Stimulated activated CD4-positive, alpha-beta T cell treated with anti-CD3 and anti-CD28 coated beads, TNF-alpha, amount 100 ng/mL, for 24 hours (primary cell): ENCODE results near the gene TRPC6.
"Not testable (repeated sequence)": the region's sequence is repeated elsewhere in the genome, so short reads cannot be mapped to it uniquely, and the experiment has no call there.

ENCODE experiments used
- DNase-seq, 3 experiments: peaks; one replicate each; pipeline ENCODE4 v3.0.0-alpha.2; 2020; ENCODE audit warnings: low read depth in 3 of 3

Gene TRPC6

GRCh38 chr11:101448881-101449442, 134.8 kb downstream of the TRPC6 start:
- DNase-seq: no peak

DNA sequence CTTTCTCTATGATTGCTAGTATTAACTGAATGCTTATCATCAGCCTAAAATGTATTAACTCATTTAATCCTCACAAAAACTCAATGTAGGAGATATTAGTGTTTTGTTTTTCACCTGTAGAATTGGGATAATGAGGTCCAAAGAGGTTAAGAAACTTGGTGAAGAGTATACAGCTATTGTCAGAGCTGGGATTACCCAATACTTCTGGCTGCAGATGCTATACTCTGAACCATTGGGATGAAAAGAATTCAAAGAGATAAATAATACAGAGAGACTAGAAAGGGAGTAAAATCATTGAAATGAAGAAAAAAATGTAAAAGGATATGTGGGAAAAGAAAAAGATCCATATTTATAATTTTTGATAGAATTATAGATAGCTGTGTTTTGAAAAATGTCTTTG, 137.1 kb downstream of the TRPC6 start:
- no peak for DNase-seq

DNA sequence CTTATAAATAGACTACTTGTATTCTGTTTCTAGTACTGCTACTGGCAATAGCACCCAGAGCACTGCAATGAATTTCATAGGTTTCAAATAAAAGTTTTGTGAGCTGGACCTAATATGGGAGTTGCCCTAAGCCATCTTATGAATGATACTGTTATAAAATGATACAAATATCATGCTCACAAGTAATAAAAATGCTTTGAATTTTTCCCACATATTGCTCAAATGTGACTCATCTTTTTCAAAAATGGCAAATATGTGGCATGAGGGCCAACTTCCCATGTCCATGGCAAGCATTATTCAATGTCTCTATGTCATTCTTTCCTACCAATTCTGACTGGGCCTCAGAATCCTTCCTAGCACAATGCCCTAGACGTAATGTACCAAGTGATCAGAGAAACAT, 137.6 kb downstream of the TRPC6 start:
- DNase-seq: no peak

GRCh38 chr11:101445761-101446160, 138.0 kb downstream of the TRPC6 start:
- no peak for DNase-seq

DNA sequence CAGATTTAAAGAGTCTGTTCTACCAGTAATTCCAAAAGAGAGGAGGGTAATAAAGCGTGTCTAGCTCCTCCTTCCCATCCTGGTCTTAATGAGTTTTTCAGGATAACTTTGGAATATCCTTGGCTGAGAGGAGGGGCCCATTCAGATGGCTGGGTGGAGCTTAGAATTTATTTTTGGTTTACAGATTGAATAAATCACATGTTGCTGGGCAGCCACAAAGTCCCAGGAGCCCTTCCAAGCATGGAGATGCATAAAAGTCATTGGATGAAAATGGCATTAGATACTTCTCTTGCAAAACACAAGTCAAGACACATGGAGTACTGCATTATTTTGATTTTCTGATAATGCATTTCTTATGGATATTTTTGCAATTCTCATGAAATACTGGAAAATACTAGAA, 139.0 kb downstream of the TRPC6 start:
- DNase-seq: no peak

DNA sequence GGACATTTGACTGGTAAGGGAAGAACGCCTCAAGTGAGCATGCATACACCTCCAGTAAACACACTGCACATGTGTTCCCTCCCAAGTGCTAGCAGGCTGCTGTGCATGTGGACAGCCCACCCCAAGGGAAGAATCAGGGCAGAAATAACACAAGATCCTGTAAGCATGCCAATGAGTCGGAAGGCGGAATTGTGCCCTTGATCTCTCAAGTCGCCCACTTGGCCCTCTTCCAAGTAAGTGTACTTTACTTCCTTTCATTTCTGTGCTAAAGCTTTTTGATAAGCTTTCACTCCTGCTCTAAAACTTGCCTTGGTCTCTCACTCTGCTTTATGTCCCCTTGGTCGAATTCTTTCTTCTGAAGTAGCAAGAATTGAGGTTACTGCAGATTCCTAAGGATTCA, 139.6 kb downstream of the TRPC6 start:
- no peak for DNase-seq

DNA sequence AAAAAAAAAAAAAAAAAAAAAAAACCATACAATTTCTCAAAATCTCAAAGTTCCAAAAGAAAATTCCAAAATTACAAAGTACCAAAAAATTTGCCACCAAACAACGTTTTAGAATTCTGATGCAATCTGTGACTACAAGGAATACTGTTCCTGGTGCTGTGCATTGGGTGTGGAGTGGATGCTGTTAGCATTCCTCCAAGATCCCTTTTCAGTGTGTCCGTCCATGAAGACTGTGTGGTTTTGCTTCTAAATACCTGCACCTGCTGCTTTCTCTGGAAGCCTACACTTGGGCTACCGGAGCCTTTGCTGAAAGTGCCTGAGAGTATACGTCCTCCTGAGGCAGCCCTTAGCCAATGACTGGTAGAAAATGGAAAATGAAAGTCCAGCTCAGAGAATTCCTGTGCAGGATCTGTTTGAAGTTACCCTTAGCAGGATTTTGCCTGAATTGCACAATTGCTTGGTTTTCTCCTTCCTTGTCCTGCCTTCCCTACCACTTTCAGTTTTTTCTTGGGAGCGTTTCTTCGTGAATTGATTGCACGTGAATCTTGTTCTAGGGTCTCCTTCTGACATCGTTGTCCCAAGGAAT, 140.8 kb downstream of the TRPC6 start:
- DNase-seq: no peak

GRCh38 chr11:101442171-101442570, 141.6 kb downstream of the TRPC6 start:
- no peak for DNase-seq

- no peak for DNase-seq
Observed at GRCh38 chr11:101441747-101442146, 142.1 kb downstream of the TRPC6 start.

- no peak for DNase-seq
Observed at GRCh38 chr11:101439488-101439887, 144.3 kb downstream of the TRPC6 start.

GRCh38 chr11:101438708-101439107, 145.1 kb downstream of the TRPC6 start:
- DNase-seq: not testable (repeated sequence)

- DNase-seq: no peak
Observed at GRCh38 chr11:101438126-101438525, 145.7 kb downstream of the TRPC6 start.

DNA sequence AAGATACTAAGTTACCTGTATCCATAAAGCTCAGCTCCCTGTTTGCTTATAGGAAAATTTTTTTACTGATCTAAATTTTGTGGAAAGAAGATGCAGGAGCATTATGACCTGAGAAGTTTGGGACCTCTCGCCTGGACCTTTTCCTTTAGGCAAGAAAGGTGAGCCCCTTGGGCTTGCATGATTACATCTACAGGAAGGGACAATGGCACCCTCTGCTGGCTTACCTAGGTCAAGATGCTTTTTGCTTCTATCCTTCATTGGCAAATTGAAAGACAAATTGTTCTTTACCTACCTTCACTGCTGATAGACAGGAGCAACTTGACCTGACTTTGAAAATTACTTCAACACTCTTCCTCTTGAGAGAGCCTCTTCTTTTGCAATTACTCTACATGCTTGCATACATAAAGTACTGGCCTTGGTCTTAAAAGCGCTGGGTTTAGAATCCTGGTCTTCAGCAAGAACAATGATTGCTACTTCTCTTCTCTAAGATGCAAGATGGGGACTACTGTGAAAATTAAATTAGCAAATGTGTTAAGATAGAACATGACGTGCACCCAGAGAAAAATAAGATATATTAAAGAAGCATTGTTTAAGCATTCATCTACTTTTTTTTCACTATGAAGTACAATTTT, 147.2 kb downstream of the TRPC6 start:
- DNase-seq: no peak

DNA sequence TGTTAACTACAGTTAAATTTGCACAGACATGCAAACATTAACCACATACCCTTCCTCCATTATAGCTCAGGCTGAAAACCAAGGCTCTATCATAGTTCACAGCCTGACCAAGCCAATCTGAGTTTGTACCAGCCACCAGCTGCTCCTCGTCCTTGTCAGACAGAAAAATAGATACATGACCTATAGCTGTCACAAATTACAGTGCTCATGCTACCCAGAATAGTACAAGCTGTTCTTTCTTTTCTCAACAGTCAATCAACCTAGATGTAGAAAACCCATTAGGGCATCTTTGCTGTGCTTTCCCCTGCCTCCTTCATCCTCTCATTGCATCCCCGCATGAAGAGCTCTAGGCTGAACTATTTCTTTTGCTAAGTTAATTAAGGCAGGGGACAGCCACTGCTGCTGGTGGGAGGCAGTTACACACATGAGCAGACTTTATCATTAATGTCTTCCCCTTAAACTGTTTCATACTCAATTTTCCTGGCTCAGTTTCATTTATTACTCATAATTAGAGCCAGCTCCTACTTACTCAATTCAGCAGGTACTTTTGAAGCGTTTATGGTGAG, 148.3 kb downstream of the TRPC6 start:
- no peak for DNase-seq

DNA sequence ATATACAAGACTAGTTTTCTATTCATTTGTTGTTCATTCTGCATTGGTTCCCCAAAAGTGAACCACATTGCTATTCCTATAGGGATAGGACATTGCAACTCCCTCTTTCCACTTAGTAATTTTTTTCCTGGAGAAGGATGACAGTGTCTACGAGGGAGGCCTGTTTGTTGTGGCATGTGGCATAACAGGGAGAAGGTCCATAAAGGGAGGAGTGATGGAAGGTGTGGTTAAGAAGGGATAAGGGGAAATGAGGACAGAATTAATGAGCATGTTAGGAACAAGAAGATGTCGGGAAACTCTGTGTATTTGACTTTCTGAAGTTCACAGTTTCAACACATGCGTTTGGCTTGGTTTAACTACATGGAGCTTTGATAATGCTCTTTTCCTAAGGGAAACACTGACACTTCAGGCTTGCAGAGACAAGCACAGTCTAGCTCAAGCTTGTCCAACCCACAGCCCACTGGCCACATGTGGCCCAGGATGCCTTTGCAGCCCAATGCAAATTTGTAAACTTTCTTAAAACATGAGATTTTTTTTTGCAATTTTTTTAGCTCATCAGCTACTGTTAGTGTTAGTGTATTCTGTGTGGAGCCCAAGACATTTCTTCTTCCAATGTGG, 149.7 kb downstream of the TRPC6 start:
- no peak for DNase-seq

DNA sequence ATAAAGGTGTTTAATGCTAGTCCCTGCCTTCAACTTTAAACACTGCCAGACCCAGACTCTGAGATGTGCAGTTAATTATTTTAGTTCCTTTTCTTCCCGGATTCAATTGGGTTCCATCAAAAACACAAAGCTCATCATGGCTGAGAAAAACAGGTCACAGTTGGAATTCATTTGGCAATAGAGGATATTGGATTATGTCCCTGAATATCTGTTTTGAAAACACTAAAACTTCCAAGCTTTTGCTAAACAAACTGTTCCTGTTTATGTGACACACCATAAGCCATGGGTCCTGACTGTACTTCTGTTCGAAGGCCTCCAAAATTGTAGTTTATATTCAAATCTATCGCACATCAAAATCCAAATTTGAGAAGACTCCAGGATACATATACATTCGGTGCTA, 150.7 kb downstream of the TRPC6 start:
- DNase-seq: no peak

- no peak for DNase-seq
Observed at GRCh38 chr11:101429703-101430540, 153.9 kb downstream of the TRPC6 start.

DNA sequence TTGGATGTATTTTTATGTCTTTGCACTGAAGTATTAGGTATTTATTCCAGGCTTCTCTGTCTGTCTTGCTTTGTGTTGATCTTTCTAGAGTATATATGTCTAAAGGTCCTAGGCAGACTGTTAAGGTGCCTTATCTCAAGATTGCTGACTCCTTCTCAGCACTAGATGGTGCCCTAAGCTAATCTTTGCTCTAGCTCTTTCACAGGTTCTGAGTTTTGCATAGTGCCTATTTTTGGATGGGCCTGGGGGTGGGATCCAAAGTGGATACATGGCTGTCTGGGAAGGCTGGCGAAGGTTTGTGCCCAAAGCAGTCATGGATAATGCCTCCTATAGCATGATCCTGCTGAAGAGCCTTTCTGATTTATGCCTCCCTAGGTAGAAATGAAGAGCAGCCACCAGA, 154.9 kb downstream of the TRPC6 start:
- no peak for DNase-seq

- DNase-seq: no peak
Observed at GRCh38 chr11:101407324-101407723, 176.5 kb downstream of the TRPC6 start.
